ENCODE results near the gene EFL1. TPM values are rescaled to one million over a fixed set of nuclear protein-coding genes. Genes with fewer than 3 reads are reported as not detected.

Gene EFL1
- total RNA-seq, 1 donor from 2014 or later = 17.2 TPM

GRCh38 chr15:82178061-82178460, 84.5 kb downstream of the EFL1 start:
- H3K27ac Mint-ChIP-seq (ENCODE audit: unreplicated experiment) = no peak overlapping the region
- no peak overlapping the region for H3K4me3 Mint-ChIP-seq (ENCODE audit: unreplicated experiment)
- H3K36me3 Mint-ChIP-seq (ENCODE audit: unreplicated experiment) = no peaks in the 10 kb centered on the region
- no peak for DNase-seq
- no peak for TF ChIP-seq CTCF (IDR thresholded peaks at IDR 0.05; ENCODE audit: partially characterized antibody, unreplicated experiment)
- no peaks in the 10 kb centered on the region for H3K27me3 Mint-ChIP-seq (ENCODE audit: unreplicated experiment)
- no peaks in the 10 kb centered on the region for H3K4me1 Mint-ChIP-seq (ENCODE audit: low read depth, unreplicated experiment)
- peaks cover 2% of the 10 kb centered on the region for H3K9me3 Mint-ChIP-seq (ENCODE audit: unreplicated experiment)

- DNase-seq = no peak
- peaks cover 2% of the 10 kb centered on the region for H3K9me3 Mint-ChIP-seq (ENCODE audit: unreplicated experiment)
These were observed 85.1 kb downstream of the EFL1 start for GRCh38 chr15:82177291-82178010.

GRCh38 chr15:82176542-82176941, 86.0 kb downstream of the EFL1 start:
- TF ChIP-seq CTCF (IDR thresholded peaks at IDR 0.05; ENCODE audit: partially characterized antibody, unreplicated experiment) = no peak
- Mint-ChIP-seq H3K4me1 (ENCODE audit: low read depth, unreplicated experiment) (no peaks in the 10 kb centered on the region), H3K27ac (ENCODE audit: unreplicated experiment) (no peak overlapping the region)

More at GRCh38 chr15:82177291-82178010, 85.1 kb downstream of the EFL1 start:
- no peak for TF ChIP-seq CTCF (IDR thresholded peaks at IDR 0.05; ENCODE audit: partially characterized antibody, unreplicated experiment)
- Mint-ChIP-seq H3K27ac (ENCODE audit: unreplicated experiment) (no peak overlapping the region), H3K36me3 (ENCODE audit: unreplicated experiment) (no peaks in the 10 kb centered on the region), H3K27me3 (ENCODE audit: unreplicated experiment) (no peaks in the 10 kb centered on the region), H3K4me3 (ENCODE audit: unreplicated experiment) (no peak overlapping the region), H3K4me1 (ENCODE audit: low read depth, unreplicated experiment) (no peaks in the 10 kb centered on the region)

DNA sequence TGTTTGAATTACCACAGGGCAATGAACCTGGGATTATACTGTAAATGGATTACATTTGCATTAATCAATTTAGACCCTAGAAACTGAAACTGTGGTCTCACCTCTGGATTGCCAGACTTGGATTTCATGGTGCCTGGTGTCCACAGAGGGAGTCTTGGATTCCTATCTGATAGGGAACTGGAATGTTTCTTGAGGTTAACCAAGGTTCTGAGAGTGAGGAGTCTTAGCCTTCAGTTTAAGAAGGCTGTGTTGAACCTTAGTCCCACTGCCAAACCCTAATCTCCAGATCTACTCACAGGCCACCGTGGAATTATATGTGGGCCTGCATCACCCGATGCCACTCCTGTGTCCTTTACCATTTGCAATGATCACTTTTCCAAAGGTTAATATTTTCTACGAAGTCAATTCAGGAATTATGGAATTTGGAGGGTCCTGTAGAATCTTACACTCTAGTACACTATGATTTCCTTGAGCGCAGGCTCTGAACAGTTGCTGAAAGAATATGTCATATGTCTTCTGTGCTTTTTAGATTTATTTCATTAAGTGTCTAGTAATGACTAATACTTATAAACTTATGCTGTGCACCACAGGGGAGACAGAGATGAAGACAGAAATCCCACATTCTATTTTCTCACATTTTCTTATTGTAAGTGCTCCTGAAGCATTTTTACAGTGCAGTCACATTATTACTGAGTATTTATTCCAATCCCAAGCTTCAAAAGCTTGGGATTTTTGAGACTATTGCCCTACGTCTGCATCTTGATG, 87.9 kb downstream of the EFL1 start:
- H3K9me3 Mint-ChIP-seq (ENCODE audit: unreplicated experiment) = no peaks in the 10 kb centered on the region
- H3K27me3 Mint-ChIP-seq (ENCODE audit: unreplicated experiment) = no peaks in the 10 kb centered on the region
- no peak for TF ChIP-seq CTCF (IDR thresholded peaks at IDR 0.05; ENCODE audit: partially characterized antibody, unreplicated experiment)
- DNase-seq = no peak
- H3K36me3 Mint-ChIP-seq (ENCODE audit: unreplicated experiment) = no peaks in the 10 kb centered on the region
- no peak overlapping the region for H3K4me3 Mint-ChIP-seq (ENCODE audit: unreplicated experiment)
- no peaks in the 10 kb centered on the region for H3K4me1 Mint-ChIP-seq (ENCODE audit: low read depth, unreplicated experiment)
- no peak overlapping the region for H3K27ac Mint-ChIP-seq (ENCODE audit: unreplicated experiment)

More at GRCh38 chr15:82176542-82176941, 86.0 kb downstream of the EFL1 start:
- Mint-ChIP-seq H3K27me3 (ENCODE audit: unreplicated experiment) (no peaks in the 10 kb centered on the region), H3K4me3 (ENCODE audit: unreplicated experiment) (no peak overlapping the region), H3K36me3 (ENCODE audit: unreplicated experiment) (no peaks in the 10 kb centered on the region), H3K9me3 (ENCODE audit: unreplicated experiment) (peaks cover 2% of the 10 kb centered on the region)
- DNase-seq = no peak

DNA sequence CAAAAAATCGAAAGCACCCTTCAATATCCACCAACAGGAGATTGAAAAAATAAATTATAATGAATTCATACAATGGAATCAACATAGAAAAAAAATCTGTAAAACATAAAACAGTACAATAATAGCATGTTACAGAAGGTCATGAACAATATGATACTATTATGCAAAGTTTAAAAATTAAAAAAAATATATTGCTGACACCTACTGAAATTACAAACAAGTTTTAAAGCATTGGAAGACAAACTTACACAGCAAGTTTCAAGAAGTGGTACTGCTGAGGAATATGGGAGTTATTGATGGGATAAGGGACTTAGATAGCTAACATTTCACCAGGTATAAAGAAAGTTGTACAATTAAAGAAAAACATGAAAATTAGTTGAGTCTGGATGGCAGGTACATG, 89.4 kb downstream of the EFL1 start:
- no peak for TF ChIP-seq CTCF (IDR thresholded peaks at IDR 0.05; ENCODE audit: partially characterized antibody, unreplicated experiment)
- H3K27me3 Mint-ChIP-seq (ENCODE audit: unreplicated experiment) = no peaks in the 10 kb centered on the region
- H3K36me3 Mint-ChIP-seq (ENCODE audit: unreplicated experiment) = no peaks in the 10 kb centered on the region
- DNase-seq = no peak
- no peaks in the 10 kb centered on the region for H3K9me3 Mint-ChIP-seq (ENCODE audit: unreplicated experiment)
- no peak overlapping the region for H3K4me3 Mint-ChIP-seq (ENCODE audit: unreplicated experiment)
- H3K4me1 Mint-ChIP-seq (ENCODE audit: low read depth, unreplicated experiment) = no peaks in the 10 kb centered on the region
- H3K27ac Mint-ChIP-seq (ENCODE audit: unreplicated experiment) = no peak overlapping the region

Measured in glutamatergic neuron (in vitro differentiated cells).